ENCODE measurements around the gene IGSF23.
"Not testable (repeated sequence)": the region's sequence is repeated elsewhere in the genome, so short reads cannot be mapped to it uniquely, and the experiment has no call there.

IGSF23 gene

DNA sequence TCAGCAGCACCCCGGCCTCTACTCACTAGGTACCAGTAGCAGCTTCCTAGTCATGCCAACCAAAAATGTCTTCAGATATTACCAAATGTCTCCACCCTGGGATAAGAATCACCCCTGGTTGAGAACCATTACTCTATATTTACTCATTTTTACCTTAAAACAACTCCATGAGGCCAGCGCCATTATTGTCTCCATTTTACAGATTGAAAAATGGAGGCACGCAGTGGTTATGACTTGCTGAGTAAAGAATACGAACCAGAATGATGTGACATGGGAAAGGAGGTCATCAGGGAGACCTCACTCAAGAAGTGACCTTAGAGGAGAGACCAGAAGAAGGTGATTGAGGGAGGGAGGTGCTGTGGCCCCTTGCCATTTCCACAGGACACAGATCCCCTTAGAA lies 60.1 kb downstream of the IGSF23 start:
- Mint-ChIP-seq H3K36me3 (ENCODE audit: low read depth) (no peaks in the 10 kb centered on the region), H3K9me3 (no peaks in the 10 kb centered on the region), H3K4me1 (ENCODE audit: low read depth) (no peaks in the 10 kb centered on the region), H3K27ac (no peak overlapping the region), H3K4me3 (no peak overlapping the region), H3K27me3 (no peaks in the 10 kb centered on the region)

DNA sequence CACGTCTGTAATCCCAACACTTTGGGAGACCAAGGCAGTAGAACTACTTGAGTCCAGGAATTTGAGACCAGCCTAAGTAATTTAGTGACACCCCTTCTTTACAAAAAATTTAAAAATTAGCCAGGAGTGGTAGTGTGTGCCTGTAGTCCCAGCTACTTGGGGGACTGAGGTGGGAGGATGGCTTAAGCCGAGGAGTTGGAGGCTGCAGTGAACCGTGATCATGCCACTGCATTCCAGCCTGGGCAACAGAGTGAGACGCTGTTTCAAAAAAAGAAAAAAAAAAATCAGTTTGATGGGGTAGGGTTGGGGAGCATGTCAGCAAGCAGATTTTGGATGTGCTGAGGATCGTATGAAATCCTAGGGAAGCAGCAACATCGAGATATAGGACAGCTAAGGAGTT lies 62.2 kb downstream of the IGSF23 start:
- H3K27ac Mint-ChIP-seq, result no peak overlapping the region
- H3K9me3 Mint-ChIP-seq, result no peaks in the 10 kb centered on the region

DNA sequence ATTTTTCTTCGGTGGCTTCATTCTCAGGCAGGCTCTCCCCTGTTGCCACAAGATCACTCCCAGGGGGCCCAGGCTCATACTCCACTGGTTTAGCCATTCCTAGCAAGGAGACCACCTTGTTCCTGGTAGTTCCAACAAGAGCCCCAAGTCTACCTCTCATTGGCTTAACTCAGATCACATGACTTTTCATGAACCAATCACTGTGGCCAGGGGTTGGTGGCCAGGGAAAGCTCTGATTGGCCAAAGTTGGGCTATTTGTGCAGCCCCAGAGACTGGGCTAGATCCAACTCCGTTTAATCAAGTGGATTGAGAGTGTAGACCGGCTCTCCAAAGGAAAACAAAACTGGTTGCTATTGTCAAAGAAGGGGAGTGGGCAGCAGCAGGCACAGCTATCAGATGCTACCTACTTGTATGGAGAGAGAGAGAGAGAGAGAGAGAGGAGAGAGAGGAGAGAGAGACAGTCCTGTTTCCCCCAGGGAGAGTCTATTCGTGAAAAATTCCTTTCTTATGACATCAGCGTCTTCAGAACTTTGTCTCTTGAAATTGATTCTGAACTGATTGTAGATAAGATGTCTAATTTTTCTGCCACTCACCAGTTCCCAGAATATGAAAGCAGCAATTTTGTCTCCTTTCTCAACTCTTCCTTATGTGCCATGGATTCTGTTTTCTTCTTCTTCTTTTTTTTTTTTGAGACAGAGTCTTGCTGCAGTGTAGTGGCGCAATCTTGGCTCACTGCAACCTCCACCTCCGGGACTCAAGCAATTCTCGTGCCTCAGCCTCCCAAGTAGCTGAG lies 63.9 kb downstream of the IGSF23 start:
- Mint-ChIP-seq H3K27me3 (no peaks in the 10 kb centered on the region), H3K4me3 (no peak overlapping the region), H3K27ac (no peak overlapping the region)

More for the DNA sequence above, 62.2 kb downstream of the IGSF23 start:
- Mint-ChIP-seq H3K27me3 (no peaks in the 10 kb centered on the region), H3K4me3 (no peak overlapping the region), H3K36me3 (ENCODE audit: low read depth) (no peaks in the 10 kb centered on the region), H3K4me1 (ENCODE audit: low read depth) (no peaks in the 10 kb centered on the region)

DNA sequence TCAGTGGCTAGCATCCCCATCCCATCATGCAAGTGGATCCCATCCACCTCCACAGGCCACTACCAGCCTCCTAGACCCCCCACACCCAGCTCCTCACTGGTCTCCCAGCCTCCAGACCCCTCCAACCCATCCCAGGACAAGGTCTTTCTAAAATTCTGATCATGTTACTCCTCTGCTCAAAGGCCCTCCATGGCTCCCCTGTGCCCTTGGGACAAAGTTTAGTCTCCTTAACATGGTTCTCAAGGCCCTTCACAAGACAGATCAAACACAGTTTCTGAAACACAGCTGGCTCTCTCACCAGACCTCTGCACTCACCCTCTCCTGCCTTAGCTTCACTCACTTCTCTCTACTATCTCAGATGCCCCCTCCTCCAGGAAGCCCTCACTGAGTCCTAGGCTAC lies 67.2 kb downstream of the IGSF23 start:
- no peak overlapping the region for H3K27ac Mint-ChIP-seq
- H3K4me1 Mint-ChIP-seq (ENCODE audit: low read depth), result peaks cover 16% of the 10 kb centered on the region
- H3K27me3 Mint-ChIP-seq, result peaks cover 5% of the 10 kb centered on the region
- no peaks in the 10 kb centered on the region for H3K9me3 Mint-ChIP-seq
- no peak overlapping the region for H3K4me3 Mint-ChIP-seq
- no peaks in the 10 kb centered on the region for H3K36me3 Mint-ChIP-seq (ENCODE audit: low read depth)

More for the DNA sequence above, 63.9 kb downstream of the IGSF23 start:
- Mint-ChIP-seq H3K4me1 (ENCODE audit: low read depth) (no peaks in the 10 kb centered on the region), H3K9me3 (no peaks in the 10 kb centered on the region), H3K36me3 (ENCODE audit: low read depth) (no peaks in the 10 kb centered on the region)

DNA sequence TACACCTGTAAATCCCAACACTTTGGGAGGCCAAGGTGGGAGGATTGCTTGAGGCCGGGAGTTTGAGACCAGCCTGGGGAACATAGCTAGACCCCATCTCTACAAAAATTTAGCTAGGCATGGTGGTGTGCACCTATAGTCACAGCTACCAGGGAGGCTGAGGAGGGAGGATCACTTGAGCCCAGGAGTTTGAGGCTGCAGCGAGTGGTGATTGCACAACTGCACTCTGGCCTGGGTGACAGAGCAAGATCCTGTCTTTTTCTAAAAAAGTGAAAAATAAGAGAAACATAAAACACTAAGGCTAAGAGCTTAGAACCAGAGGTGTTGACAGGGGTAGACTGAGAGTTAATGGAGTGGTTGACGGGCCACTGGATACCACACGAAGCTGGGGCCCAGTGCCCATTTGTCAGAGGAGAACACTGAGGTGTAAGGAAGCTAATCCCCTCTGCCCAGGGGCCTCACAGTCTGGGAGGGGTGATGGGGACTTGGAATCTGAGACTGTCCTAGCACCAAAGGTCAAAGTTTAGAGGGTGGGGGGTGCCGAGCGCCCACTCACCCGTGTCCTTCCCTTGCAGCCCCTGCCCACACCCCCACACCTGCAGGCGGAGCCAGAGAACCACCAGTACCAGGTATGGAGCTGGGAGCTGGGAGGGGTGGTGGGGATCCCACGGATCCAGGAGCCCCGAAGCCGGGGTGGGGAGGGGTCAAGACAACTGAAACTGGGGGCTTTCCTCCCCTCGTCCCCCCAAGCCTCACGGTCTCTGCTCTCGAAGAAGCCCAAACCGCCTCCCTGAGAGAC lies 68.8 kb downstream of the IGSF23 start:
- H3K36me3 Mint-ChIP-seq (ENCODE audit: low read depth), result no peaks in the 10 kb centered on the region
- no peak overlapping the region for H3K27ac Mint-ChIP-seq
- no peak overlapping the region for H3K4me3 Mint-ChIP-seq
- peaks cover 11% of the 10 kb centered on the region for H3K27me3 Mint-ChIP-seq
- H3K4me1 Mint-ChIP-seq (ENCODE audit: low read depth), result peaks cover 22% of the 10 kb centered on the region
- no peaks in the 10 kb centered on the region for H3K9me3 Mint-ChIP-seq

DNA sequence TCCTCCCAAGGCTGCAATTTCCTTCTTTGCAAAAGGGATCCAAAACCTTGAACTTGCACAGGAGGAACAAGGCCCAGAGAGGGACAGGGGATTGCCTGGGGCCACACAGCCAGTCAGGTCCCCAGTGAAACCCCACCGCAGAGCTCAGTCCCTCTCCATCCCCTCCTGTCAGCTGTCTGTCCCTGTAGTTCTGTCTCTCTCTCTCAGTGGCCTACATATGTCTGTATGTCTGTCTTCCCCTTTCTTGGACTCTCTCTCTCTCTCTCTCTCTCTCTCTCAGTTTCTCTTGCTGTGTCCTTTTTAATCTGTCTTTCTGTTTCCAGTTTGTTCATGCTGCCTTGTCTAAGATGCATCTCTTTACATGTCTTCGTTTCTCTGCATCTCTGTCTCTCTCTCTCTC lies 69.4 kb downstream of the IGSF23 start:
- no peaks in the 10 kb centered on the region for H3K9me3 Mint-ChIP-seq
- H3K36me3 Mint-ChIP-seq (ENCODE audit: low read depth), result no peaks in the 10 kb centered on the region
- peaks cover 14% of the 10 kb centered on the region for H3K27me3 Mint-ChIP-seq
- no peak overlapping the region for H3K4me3 Mint-ChIP-seq
- no peak overlapping the region for H3K27ac Mint-ChIP-seq
- H3K4me1 Mint-ChIP-seq (ENCODE audit: low read depth), result peaks cover 22% of the 10 kb centered on the region

DNA sequence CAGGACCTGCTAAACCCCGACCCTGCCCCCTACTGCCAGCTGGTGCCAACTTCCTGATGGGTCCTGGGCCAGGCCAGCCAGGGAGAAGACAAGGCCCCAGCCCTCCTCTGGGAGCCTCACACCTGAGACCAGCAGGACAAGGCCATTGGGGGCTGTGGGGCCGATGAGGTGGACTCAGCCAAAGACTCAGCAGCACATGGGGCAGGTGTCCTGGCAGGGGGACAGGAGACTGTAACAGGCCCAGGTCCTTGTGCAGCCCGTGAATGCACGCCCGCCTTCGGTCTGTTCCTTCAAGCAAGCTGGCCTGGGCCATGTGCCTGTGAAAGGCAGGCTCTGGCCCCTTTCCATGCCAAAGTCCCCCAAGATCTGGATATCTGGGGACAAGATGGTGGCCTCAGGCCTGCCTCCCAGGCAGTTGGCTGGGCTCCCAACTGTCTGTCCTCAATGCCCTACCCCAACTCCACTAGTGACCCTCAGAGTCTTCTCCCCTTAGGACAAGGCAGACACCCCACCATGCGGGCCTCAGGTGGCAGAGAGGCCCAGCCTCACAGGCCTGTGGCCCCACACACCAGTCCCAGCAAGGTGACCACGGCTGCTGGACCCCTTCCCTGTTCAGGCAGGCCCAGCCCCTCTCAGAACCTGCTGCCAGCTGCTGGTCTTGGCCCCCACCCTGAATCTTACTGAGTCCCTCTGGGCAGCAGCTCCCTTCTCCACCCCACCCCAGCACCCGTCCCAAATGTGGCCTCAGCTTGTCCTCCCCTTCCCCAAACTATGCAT lies 70.3 kb downstream of the IGSF23 start:
- H3K9me3 Mint-ChIP-seq, result no peaks in the 10 kb centered on the region
- peaks cover 22% of the 10 kb centered on the region for H3K4me1 Mint-ChIP-seq (ENCODE audit: low read depth)
- H3K27me3 Mint-ChIP-seq, result peaks cover 16% of the 10 kb centered on the region
- H3K27ac Mint-ChIP-seq, result no peak overlapping the region
- no peak overlapping the region for H3K4me3 Mint-ChIP-seq
- H3K36me3 Mint-ChIP-seq (ENCODE audit: low read depth), result no peaks in the 10 kb centered on the region

DNA sequence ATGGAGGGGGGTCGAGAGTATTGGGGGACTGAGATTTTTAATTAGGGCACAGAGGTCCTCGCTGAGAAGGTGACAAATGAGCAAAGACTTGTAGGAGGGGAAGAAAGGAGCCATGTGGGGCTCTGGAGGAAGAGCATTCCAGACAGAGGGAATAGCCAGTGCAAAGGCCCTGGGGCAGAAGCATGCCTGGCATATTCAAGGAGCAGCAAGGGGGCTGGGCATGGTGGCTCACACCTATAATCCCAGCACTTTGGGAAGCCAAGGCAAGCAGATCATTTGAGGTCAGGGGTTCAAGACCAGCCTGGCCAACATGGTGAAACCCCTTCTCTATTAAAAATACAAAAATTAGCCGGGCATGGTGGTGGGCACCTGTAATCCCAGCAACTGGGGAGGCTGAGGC lies 71.0 kb downstream of the IGSF23 start:
- Mint-ChIP-seq H3K27me3 (peaks cover 16% of the 10 kb centered on the region), H3K4me1 (ENCODE audit: low read depth) (peaks cover 26% of the 10 kb centered on the region)
- not testable (repeated sequence) for H3K36me3 Mint-ChIP-seq (ENCODE audit: low read depth); H3K27ac Mint-ChIP-seq; H3K4me3 Mint-ChIP-seq; H3K9me3 Mint-ChIP-seq

DNA sequence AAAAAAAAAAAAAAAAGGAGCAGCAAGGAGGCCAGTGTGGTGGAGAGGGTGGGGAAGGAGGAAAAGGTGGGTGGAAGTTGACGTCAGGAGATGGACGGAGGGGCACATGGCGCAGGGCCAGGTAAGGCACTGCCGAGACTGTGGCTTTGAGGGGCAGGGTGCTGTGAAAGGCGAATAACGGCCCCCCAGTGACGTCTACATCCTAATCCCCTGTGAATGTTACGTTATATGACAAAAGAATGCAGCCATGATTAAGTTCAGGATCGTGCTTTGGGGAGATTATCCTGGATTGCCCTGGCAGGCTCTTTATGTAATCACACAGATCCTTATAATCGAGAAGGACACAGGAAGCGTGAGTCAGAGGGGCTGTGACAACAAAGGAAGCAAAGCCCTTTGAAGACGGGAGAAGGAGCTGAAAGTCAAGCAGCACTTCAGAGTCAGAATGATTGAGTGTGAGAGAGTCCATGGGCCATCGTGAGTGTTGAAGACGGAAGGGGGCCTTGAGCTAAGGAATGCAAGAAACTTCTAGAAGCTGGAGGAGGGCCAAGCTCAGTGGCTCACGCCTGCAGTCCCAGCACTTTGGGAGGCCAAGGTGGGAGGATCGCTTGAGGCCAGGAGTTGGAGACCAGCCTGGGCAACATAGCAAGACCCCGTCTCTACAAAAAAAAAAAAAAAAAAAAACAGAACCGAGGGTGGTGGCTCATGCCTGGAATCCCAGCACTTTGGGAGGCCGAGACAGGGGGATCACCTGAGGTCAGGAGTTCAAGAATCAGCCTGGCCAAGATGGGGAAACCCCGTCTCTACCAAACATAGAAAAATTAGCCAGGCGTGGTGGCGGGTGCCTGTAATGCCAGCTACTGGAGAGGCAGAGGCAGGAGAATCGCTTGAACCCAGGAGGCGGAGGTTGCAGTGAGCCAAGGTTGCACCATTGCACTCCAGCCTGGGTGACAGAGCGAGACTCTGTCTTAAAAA lies 71.8 kb downstream of the IGSF23 start:
- peak overlapping the region; percentile 71 for H3K27ac Mint-ChIP-seq

DNA sequence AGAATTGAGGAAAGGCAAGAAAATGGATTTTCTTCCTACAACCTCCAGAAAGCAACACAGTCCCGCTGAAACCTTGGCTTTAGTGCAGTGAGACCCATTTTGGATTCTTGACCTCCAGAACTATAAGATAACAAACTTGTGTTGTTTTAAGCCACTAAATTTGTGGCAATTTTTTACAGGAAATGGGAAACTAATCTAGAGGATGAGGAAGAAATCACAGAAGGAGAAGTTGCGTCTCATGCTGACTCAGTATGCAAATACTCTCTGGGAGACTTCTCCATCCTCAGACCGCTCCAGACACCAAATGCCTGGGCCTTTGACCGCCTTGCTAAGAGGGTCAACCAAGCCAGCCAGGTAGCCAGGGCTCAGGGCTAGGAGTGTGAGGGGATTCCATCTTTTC lies 72.5 kb downstream of the IGSF23 start:
- Mint-ChIP-seq H3K4me3 (no peak overlapping the region), H3K4me1 (ENCODE audit: low read depth) (peaks cover 26% of the 10 kb centered on the region)

More for the DNA sequence above, 71.8 kb downstream of the IGSF23 start:
- peak overlapping the region; percentile 67 for H3K4me3 Mint-ChIP-seq
- H3K9me3 Mint-ChIP-seq, result no peaks in the 10 kb centered on the region
- no peaks in the 10 kb centered on the region for H3K36me3 Mint-ChIP-seq (ENCODE audit: low read depth)
- peaks cover 16% of the 10 kb centered on the region for H3K27me3 Mint-ChIP-seq
- H3K4me1 Mint-ChIP-seq (ENCODE audit: low read depth), result peaks cover 26% of the 10 kb centered on the region

More for the DNA sequence above, 72.5 kb downstream of the IGSF23 start:
- Mint-ChIP-seq H3K27me3 (peaks cover 16% of the 10 kb centered on the region), H3K36me3 (ENCODE audit: low read depth) (no peaks in the 10 kb centered on the region), H3K27ac (no peak overlapping the region), H3K9me3 (no peaks in the 10 kb centered on the region)

Data from stimulated activated naive CD8-positive, alpha-beta T cell treated with anti-CD3 and anti-CD28 coated beads, Interleukin-15, Interleukin-2, amounts not matched to agents 100 ng/mL and 50 ng/mL, for 24 hours (primary cell).